Measurements from ENCODE around the gene WASF2. TPM values are rescaled to one million over a fixed set of nuclear protein-coding genes. Genes with fewer than 3 reads are reported as not detected.
"Not testable (repeated sequence)": the region's sequence is repeated elsewhere in the genome, so short reads cannot be mapped to it uniquely, and the experiment has no call there.

The WASF2 gene
- total RNA-seq, 1 donor from 2014 or later, result 58.9 TPM

DNA sequence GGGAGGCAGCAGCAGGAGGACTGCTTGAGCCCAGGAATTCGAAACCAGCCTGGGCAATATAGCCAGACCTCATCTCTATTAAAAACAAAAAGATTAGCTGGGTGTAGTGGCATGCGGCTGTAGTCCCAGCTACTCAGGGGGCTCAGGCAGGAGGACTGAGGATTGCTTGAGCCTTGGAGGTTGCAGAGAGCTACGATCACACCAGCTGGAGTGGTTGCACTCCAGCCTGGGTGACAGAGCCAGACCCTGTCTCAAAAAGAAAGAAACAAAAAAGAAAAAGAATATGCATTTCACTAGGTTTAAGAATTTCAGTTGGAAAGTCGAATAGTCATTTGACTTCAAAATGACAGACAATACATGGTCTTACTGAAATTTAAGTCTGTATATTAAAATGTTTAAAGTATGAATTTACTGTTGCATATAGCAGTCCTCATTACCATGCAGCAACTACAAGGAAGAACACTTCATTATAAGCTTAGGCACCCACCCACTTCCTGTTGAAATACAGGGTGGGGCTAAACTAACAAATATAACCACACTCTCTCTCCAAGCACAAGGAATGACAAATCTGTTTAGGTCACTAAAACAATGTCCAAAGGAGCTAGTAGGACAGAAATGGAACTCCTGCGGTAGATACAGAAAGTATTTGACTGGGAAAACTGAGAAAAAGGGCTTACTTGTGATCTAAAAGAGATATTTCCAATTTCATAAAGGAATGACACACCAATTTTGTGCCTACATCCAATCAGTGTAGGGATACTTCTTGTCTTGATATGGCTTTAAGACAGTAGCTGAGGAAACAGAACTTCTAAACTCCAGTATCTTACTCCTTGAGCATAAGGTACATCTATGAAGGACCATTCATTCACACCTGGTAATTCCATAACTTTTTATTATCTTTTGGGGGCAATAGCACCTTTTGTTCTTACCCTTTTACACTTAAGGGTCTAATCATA, 53.5 kb downstream of the WASF2 start:
- intact Hi-C loops (cut with DNase I), result no loop called here
- DNase-seq (ENCODE audit: extremely low spot score in 2 of 2), result no peak
- peak; percentile 12 to 91 for TF ChIP-seq POLR2AphosphoS5 (IDR thresholded peaks at IDR 0.05; ENCODE audit: insufficient read depth in 1 of 2, low read depth in 1 of 2)
- no peak for TF ChIP-seq POLR2A (IDR thresholded peaks at IDR 0.05)
- no peak for TF ChIP-seq CTCF (IDR thresholded peaks at IDR 0.05)
- H3K4me1 ChIP-seq, result peaks cover 79% of the 10 kb centered on the region
- no peaks in the 10 kb centered on the region for H3K27me3 ChIP-seq
- H3K9me3 ChIP-seq, result no peaks in the 10 kb centered on the region
- H3K36me3 ChIP-seq, result no peaks in the 10 kb centered on the region
- H3K4me3 ChIP-seq, result no peak overlapping the region
- H3K27ac ChIP-seq, result peak overlapping the region; percentile 56

- H3K4me1 ChIP-seq, result peaks cover 87% of the 10 kb centered on the region
- H3K4me3 ChIP-seq, result no peak overlapping the region
- no peaks in the 10 kb centered on the region for H3K27me3 ChIP-seq
- peak overlapping the region; percentile 56 for H3K27ac ChIP-seq
- intact Hi-C loops (cut with DNase I), result no loop called here
- DNase-seq (ENCODE audit: extremely low spot score in 2 of 2), result no peak
- H3K36me3 ChIP-seq, result no peaks in the 10 kb centered on the region
- H3K9me3 ChIP-seq, result no peaks in the 10 kb centered on the region
- TF ChIP-seq POLR2A (IDR thresholded peaks at IDR 0.05) (no peak), CTCF (IDR thresholded peaks at IDR 0.05) (no peak)
These were observed 54.3 kb downstream of the WASF2 start for GRCh38 chr1:27435566-27436203.

GRCh38 chr1:27433706-27434105, 56.3 kb downstream of the WASF2 start:
- intact Hi-C loops (cut with DNase I), result no loop called here
- no peak for DNase-seq (ENCODE audit: extremely low spot score in 2 of 2)
- H3K4me1 ChIP-seq, result peaks cover 93% of the 10 kb centered on the region

DNA sequence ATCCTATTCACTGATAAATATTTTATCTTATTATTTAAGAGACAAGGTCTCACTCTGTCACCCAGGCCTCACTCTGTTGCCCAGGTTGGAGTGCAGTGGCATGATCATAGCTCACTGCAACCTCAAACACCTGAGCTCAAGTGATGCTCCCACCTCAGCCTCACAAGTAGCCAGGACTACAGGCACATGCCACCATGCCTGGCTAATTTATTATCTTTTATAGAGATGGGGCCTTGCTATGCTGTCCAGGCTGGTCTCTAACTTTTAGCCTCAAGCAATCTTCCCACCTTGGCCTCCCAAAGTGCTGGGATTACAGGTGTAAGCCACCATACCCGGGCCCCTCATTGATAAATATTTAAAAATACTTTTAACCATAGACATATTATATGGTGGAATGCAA, 57.2 kb downstream of the WASF2 start:
- peaks cover 93% of the 10 kb centered on the region for H3K4me1 ChIP-seq
- H3K27me3 ChIP-seq; H3K36me3 ChIP-seq; H3K4me3 ChIP-seq; H3K27ac ChIP-seq; intact Hi-C loops (cut with DNase I); DNase-seq (ENCODE audit: extremely low spot score in 2 of 2); H3K9me3 ChIP-seq: not testable (repeated sequence)

More at GRCh38 chr1:27433706-27434105, 56.3 kb downstream of the WASF2 start:
- no peak overlapping the region for H3K27ac ChIP-seq
- no peaks in the 10 kb centered on the region for H3K36me3 ChIP-seq
- no peaks in the 10 kb centered on the region for H3K27me3 ChIP-seq
- H3K9me3 ChIP-seq, result no peaks in the 10 kb centered on the region
- no peak overlapping the region for H3K4me3 ChIP-seq
- no peak for TF ChIP-seq POLR2A (IDR thresholded peaks at IDR 0.05)
- no peak for TF ChIP-seq CTCF (IDR thresholded peaks at IDR 0.05)
- TF ChIP-seq POLR2AphosphoS5 (IDR thresholded peaks at IDR 0.05; ENCODE audit: insufficient read depth in 1 of 2, low read depth in 1 of 2), result no peak

DNA sequence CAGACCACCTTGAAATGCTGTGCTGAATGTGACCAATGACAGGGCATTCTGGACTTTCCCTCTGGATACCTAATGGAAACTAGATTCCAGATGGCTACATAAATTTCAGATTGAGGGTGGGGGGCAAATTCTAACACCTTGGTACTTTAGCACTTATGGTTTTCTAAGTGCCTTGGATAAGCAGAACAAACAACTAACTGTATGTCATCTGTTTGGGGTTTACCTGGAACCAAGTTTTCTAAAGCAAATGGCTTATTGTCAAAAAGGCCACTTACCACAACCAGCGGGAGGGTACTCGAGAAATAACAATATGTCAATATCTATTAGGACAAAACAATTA, 58.4 kb downstream of the WASF2 start:
- H3K27me3 ChIP-seq, result no peaks in the 10 kb centered on the region
- H3K36me3 ChIP-seq, result peaks cover 0 to 12% of the 10 kb centered on the region in 2 donors
- no peak overlapping the region for H3K4me3 ChIP-seq
- intact Hi-C loops (cut with DNase I), result no loop called here
- peak overlapping the region; percentile 69 for H3K27ac ChIP-seq
- no peaks in the 10 kb centered on the region for H3K9me3 ChIP-seq
- TF ChIP-seq POLR2A (IDR thresholded peaks at IDR 0.05) (no peak), POLR2AphosphoS5 (IDR thresholded peaks at IDR 0.05; ENCODE audit: insufficient read depth in 1 of 2, low read depth in 1 of 2) (no peak), CTCF (IDR thresholded peaks at IDR 0.05) (no peak)
- peaks cover 94% of the 10 kb centered on the region for H3K4me1 ChIP-seq
- no peak for DNase-seq (ENCODE audit: extremely low spot score in 2 of 2)

Data from vagina (tissue), 2 donors.